Endothelial cell of umbilical vein (primary cell): ENCODE measurements around the gene IRF8. TPM values are rescaled to one million over a fixed set of nuclear protein-coding genes. Genes with fewer than 3 reads are reported as not detected.

Experiments used
- BruUV-seq: library from RNA; stranded (reverse); fragments of 400-500 nt; replicated peaks from 2 replicates; lab custom pipeline; 2021; lab: Mats Ljungman, UMichigan
- CTCF ChIA-PET: fragments of 300-600, 350-600 bp; sonication (Branson Sonifier 250); formaldehyde crosslinking; loops from one replicate; lab custom pipeline; 2021; ENCODE audit warnings: antibody characterized with exemption, inconsistent platforms; lab: Charles Lee
- POLR2A ChIA-PET: fragments of 300-600, 350-600 bp; sonication (Branson Sonifier 250); formaldehyde crosslinking; loops from one replicate; lab custom pipeline; 2021; ENCODE audit warnings: antibody characterized with exemption, inconsistent platforms; lab: Charles Lee
- DNase-seq: peaks from one replicate; pipeline ENCODE4 v3.0.0-alpha.2; 2011; ENCODE audit warnings: low read depth, low spot score
- FAIRE-seq: peaks from 2 replicates; lab custom pipeline; 2011; peaks lifted over from hg19 to GRCh38; lab: Jason Lieb, UNC
- H2AFZ ChIP-seq: 2 replicates; pipeline ENCODE4 v1.6.0; 2012; ENCODE audit warnings: low read depth, low read length, control low read depth, inconsistent platforms
- H3K27ac ChIP-seq: 2 replicates; pipeline ENCODE4 v1.5.1; 2011; ENCODE audit warnings: low read depth, mild to moderate bottlenecking, control low read depth, low read length, moderate library complexity; ENCODE audit not compliant: insufficient read depth
- H3K27me3 ChIP-seq, 2 experiments: 2 replicates each; pipeline versions ENCODE4 v1.6.0 to v1.6.1; 2011; ENCODE audit warnings: low read length in 2 of 2, mixed read lengths in 1 of 2; ENCODE audit not compliant: control insufficient read depth in 2 of 2, insufficient read depth in 2 of 2
- H3K36me3 ChIP-seq, 2 experiments: 2 replicates in 1 of 2; 3 replicates in 1 of 2; pipeline ENCODE4 v1.5.1; 2011; ENCODE audit warnings: low read length in 2 of 2, mild to moderate bottlenecking in 1 of 2, moderate library complexity in 1 of 2; ENCODE audit not compliant: control insufficient read depth in 2 of 2, insufficient read depth in 2 of 2; ENCODE audit errors: extremely low read depth in 1 of 2
- H3K4me1 ChIP-seq: 3 replicates; pipeline ENCODE4 v1.5.1; 2011; ENCODE audit warnings: mild to moderate bottlenecking, low read length; ENCODE audit not compliant: control insufficient read depth, insufficient read depth; ENCODE audit errors: extremely low read depth
- H3K4me2 ChIP-seq: 2 replicates; pipeline ENCODE4 v1.6.1; 2011; ENCODE audit warnings: low read length, control low read depth, mixed read lengths; ENCODE audit not compliant: insufficient read depth
- H3K4me3 ChIP-seq, 3 experiments: fragments of 200-600 bp in 1 of 3; sonication (generic), shearing (Covaris generic) in 1 of 3; replicated peaks in 1 of 3; 2 replicates each; pipeline ENCODE4 v1.5.1; 2011 to 2016; ENCODE audit warnings: control low read depth in 3 of 3, low read length in 3 of 3, mild to moderate bottlenecking in 2 of 3, inconsistent platforms in 1 of 3, low read depth in 1 of 3, moderate library complexity in 1 of 3; ENCODE audit not compliant: insufficient read depth in 1 of 3
- H3K79me2 ChIP-seq: 2 replicates; pipeline ENCODE4 v1.6.0; 2012; ENCODE audit warnings: low read length, inconsistent platforms; ENCODE audit not compliant: control insufficient read depth, insufficient read depth
- H3K9ac ChIP-seq: replicated peaks from 2 replicates; pipeline ENCODE3; 2011; ENCODE audit warnings: low read length, control low read depth; ENCODE audit not compliant: insufficient read depth; ENCODE audit errors: extremely low read depth
- H3K9me1 ChIP-seq: replicated peaks from 3 replicates; pipeline ENCODE4 v1.6.0; 2011; ENCODE audit warnings: mild to moderate bottlenecking, low read length; ENCODE audit not compliant: control insufficient read depth, insufficient read depth; ENCODE audit errors: extremely low read depth
- H3K9me3 ChIP-seq: replicated peaks from 2 replicates; pipeline ENCODE4 v1.5.1; 2012; ENCODE audit warnings: low read length, inconsistent platforms; ENCODE audit not compliant: control insufficient read depth, insufficient read depth
- H4K20me1 ChIP-seq: replicated peaks from 2 replicates; pipeline ENCODE3; 2011; ENCODE audit warnings: mild to moderate bottlenecking, low read length; ENCODE audit not compliant: control insufficient read depth, insufficient read depth; ENCODE audit errors: extremely low read depth
- CTCF ChIP-seq, 2 donors: IDR thresholded peaks; 1 replicate in 1 of 2; 2 replicates in 1 of 2; pipeline ENCODE4 v1.5.1; 2011; ENCODE audit warnings: low read length in 2 of 2, mild to moderate bottlenecking in 2 of 2, moderate library complexity in 2 of 2, control low read depth in 1 of 2, inconsistent platforms in 1 of 2, low read depth in 1 of 2; ENCODE audit not compliant: insufficient read depth in 1 of 2; ENCODE audit errors: extremely low read depth in 1 of 2
- EZH2 ChIP-seq: IDR thresholded peaks from 2 replicates; pipeline ENCODE4 v1.6.1; 2012; ENCODE audit warnings: borderline replicate concordance, low read depth, mild to moderate bottlenecking, moderate library complexity, low read length, inconsistent platforms; ENCODE audit not compliant: severe bottlenecking
- FOS ChIP-seq: IDR thresholded peaks from 2 replicates; pipeline ENCODE4 v1.6.1; 2011; ENCODE audit warnings: mild to moderate bottlenecking, low read length, moderate library complexity, borderline replicate concordance; ENCODE audit not compliant: insufficient read depth
- JUN ChIP-seq: IDR thresholded peaks from 2 replicates; pipeline ENCODE4 v1.6.1; 2011; ENCODE audit warnings: borderline replicate concordance, low read depth; ENCODE audit not compliant: insufficient read length, insufficient read depth
- POLR2A ChIP-seq: IDR thresholded peaks from 2 replicates; pipeline ENCODE4 v1.6.1; 2012; ENCODE audit warnings: low read depth, mild to moderate bottlenecking, control low read depth, low read length
- POLR2AphosphoS5 ChIP-seq: IDR thresholded peaks from 2 replicates; pipeline ENCODE4 v1.6.1; 2012; ENCODE audit warnings: low read depth, mild to moderate bottlenecking, control low read depth, low read length, moderate library complexity; ENCODE audit not compliant: insufficient read depth
- dilution Hi-C: fragments of 300-500 bp; cut with MboI; formaldehyde crosslinking; loops from one replicate; pipeline ENCODE4 v1.15.0; 2019; ENCODE audit warnings: low sequenced_read_pairs; ENCODE audit not compliant: extremely low pct_ligation_motif_present
- intact Hi-C: fragments of 100-400 bp; cut with micrococcal nuclease; formaldehyde crosslinking; loops from one replicate; pipeline ENCODE4 v1.10.0; 2022
- polyA plus RNA-seq, 4 experiments: library from polyadenylated mRNA; depleted of rRNA in 3 of 4; stranded (reverse) in 3 of 4; unstranded in 1 of 4; fragments of >200 nt; gene quantifications; 2 replicates each; pipeline versions ENCODE4 v1.2.1 to v1.2.3, GENCODE V29; 2011 to 2012; ENCODE audit warnings: missing spikeins in 1 of 4
- total RNA-seq: library from RNA; stranded (reverse); gene quantifications from 2 replicates; pipeline ENCODE4 v1.2.3, GENCODE V29; 2021
- TF ChIP-seq, protein P1 (sequence below): IDR thresholded peaks from 2 replicates; pipeline ENCODE4 v1.6.1; 2011; ENCODE audit not compliant: insufficient read depth, insufficient read length

The IRF8 gene
- total and polyA plus RNA-seq, 2 donors (not counting 3 experiments of a cell fraction or from before 2014, with no cell fraction given) = not detected

- Histone ChIP-seq H3K9me3 (no peaks in the 10 kb centered on the region), H3K27ac (no peak overlapping the region), H3K4me2 (no peak overlapping the region), H3K9ac (no peak overlapping the region), H3K4me1 (no peaks in the 10 kb centered on the region), H3K36me3 (no peaks in the 10 kb centered on the region), H3K27me3 (peaks cover 0 to 1% of the 10 kb centered on the region in 2 experiments), H2AFZ (no peak overlapping the region), H3K9me1 (no peaks in the 10 kb centered on the region), H4K20me1 (no peaks in the 10 kb centered on the region), H3K4me3 (no peak overlapping the region), H3K79me2 (no peaks in the 10 kb centered on the region)
- POLR2A ChIA-PET = no interaction called here
- no peak for TF ChIP-seq JUN
- no peak for TF ChIP-seq CTCF (IDR thresholded peaks at IDR 0.05; ENCODE audit: extremely low read depth in 1 of 2, insufficient read depth in 1 of 2, low read depth in 1 of 2, low read length in 2 of 2)
- TF ChIP-seq EZH2 = no peak
- no peak for DNase-seq
- CTCF ChIA-PET = no interaction called here
- dilution Hi-C loops = no loop called here
- intact Hi-C loops = no loop called here
- FAIRE-seq = no peak
- no TSS peak for BruUV-seq
These were observed 11.9 kb downstream of the IRF8 start for GRCh38 chr16:85910854-85911247.

DNA sequence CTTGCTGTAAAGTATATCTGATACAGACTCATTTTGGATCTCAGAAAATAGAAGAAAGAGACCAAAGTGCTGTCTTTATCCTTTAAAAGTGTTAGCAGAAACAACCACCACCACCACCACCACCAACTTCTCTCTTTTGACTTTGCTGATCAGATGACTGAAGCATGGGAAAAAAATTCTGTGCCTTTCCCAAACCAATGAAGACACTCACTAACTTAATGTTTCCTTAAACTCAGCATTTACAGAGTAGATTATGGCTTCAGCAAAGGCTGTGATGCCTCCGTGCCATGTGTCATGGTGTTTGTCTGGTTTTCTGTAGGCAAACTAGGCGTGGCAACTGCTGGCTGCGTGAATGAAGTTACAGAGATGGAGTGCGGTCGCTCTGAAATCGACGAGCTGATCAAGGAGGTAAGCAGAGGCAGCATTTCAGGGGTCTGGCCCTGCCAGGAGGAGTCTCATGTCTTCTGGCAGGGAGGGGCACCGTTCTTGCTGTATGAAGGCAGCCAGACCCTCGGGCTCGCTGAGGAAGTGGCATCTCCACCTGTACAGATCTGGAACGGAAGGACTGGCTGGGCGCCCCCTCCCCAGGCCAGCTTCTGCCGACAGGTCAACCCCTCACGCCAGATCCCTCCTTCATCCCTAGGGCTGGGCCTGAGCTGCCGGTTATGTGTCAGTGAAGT is 12.4 kb downstream of the IRF8 start:
- H3K27me3 ChIP-seq = peaks cover 0 to 1% of the 10 kb centered on the region in 2 experiments
- intact Hi-C loops = no loop called here
- CTCF ChIA-PET = interaction anchor here (1.1 kb wide), 1 partner anchor 92 kb away, joined by 3 read pairs; no protein-coding TSS in a partner anchor

More for the DNA sequence above, 12.4 kb downstream of the IRF8 start:
- no peak overlapping the region for H3K4me3 ChIP-seq
- TF ChIP-seq, protein P1, sequence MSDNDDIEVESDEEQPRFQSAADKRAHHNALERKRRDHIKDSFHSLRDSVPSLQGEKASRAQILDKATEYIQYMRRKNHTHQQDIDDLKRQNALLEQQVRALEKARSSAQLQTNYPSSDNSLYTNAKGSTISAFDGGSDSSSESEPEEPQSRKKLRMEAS = no peak
- no peak for TF ChIP-seq POLR2A
- TF ChIP-seq EZH2 = no peak
- TF ChIP-seq POLR2AphosphoS5 = no peak
- TF ChIP-seq FOS = no peak
- no peak overlapping the region for H3K9ac ChIP-seq
- H2AFZ ChIP-seq = no peak overlapping the region
- no peak overlapping the region for H3K27ac ChIP-seq
- H3K36me3 ChIP-seq = no peaks in the 10 kb centered on the region
- no peak for DNase-seq
- no peak for FAIRE-seq
- no peaks in the 10 kb centered on the region for H3K79me2 ChIP-seq
- H3K4me1 ChIP-seq = no peaks in the 10 kb centered on the region
- H4K20me1 ChIP-seq = no peaks in the 10 kb centered on the region
- no peaks in the 10 kb centered on the region for H3K9me1 ChIP-seq
- POLR2A ChIA-PET = no interaction called here
- no peak overlapping the region for H3K4me2 ChIP-seq
- dilution Hi-C loops = no loop called here
- no peaks in the 10 kb centered on the region for H3K9me3 ChIP-seq
- BruUV-seq = no TSS peak
